ENCODE measurements around the gene PKP1.

The PKP1 gene

DNA sequence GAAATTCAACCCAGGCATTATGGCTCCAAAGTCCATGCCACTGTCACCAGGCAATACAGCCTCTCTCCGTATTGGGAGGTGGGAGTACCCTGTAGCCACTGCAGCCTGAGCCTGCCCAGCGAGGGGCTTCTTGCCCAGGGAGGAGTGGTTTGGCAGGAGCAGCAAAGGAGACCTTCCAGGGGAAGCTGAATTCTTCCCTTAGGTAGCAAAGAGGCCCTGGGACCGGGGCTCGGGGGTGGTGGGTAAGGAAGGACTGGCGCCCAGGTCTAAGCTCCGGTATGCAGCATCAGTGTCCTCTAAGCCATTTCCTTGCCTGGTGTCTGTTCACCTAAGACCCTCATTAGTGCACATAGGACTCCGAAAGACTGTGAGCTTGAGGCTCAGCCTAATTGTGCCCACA is 77.2 kb downstream of the PKP1 start:
- no peak for DNase-seq (ENCODE audit: low read depth)
- H3K4me3 ChIP-seq (ENCODE audit: low read length), result no peak overlapping the region
- TF ChIP-seq, protein P1, sequence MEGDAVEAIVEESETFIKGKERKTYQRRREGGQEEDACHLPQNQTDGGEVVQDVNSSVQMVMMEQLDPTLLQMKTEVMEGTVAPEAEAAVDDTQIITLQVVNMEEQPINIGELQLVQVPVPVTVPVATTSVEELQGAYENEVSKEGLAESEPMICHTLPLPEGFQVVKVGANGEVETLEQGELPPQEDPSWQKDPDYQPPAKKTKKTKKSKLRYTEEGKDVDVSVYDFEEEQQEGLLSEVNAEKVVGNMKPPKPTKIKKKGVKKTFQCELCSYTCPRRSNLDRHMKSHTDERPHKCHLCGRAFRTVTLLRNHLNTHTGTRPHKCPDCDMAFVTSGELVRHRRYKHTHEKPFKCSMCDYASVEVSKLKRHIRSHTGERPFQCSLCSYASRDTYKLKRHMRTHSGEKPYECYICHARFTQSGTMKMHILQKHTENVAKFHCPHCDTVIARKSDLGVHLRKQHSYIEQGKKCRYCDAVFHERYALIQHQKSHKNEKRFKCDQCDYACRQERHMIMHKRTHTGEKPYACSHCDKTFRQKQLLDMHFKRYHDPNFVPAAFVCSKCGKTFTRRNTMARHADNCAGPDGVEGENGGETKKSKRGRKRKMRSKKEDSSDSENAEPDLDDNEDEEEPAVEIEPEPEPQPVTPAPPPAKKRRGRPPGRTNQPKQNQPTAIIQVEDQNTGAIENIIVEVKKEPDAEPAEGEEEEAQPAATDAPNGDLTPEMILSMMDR (IDR thresholded peaks at IDR 0.05; ENCODE audit: insufficient read depth, low read depth, low read length, missing control alignments), result no peak

DNA sequence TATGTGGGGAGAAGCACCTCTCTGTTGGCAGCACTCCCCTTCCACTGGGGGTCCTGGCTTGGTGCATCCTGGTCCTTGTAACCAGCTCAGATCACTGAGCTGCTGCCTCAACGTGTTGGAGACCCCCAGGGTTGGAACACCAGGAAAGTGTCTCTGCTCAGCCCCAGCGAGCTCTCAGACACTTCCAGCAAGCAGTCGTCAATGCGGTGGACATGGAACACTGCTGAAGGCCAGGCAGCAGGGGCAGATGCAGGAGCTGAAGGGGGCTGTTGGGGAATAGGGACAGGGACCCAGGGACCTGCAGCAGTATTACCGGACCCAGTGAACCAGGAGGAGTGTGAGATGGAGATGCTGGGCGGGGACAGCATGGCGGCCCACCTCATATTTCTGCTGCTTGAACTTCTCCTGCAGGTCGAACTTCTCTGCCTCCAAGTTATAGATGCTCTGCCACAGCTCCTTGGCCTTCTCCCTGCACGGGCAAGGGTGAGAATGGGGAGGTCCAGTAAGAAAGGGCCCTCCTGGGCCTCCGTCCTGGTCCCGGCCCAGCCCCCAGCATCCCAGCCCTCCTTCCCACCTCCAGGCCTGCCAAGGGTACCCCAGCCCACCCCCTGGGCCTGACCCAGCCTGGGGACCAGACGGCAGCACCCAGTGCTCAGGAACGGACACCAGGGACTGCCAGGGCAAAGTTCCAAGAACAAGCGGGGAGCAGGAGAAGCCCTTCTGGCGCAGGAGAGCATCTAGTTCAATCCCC is 77.8 kb downstream of the PKP1 start:
- no peak overlapping the region for H3K4me3 ChIP-seq (ENCODE audit: low read length)
- TF ChIP-seq, protein P1 (IDR thresholded peaks at IDR 0.05; ENCODE audit: insufficient read depth, low read depth, low read length, missing control alignments), result no peak
- no peak for DNase-seq (ENCODE audit: low read depth)

DNA sequence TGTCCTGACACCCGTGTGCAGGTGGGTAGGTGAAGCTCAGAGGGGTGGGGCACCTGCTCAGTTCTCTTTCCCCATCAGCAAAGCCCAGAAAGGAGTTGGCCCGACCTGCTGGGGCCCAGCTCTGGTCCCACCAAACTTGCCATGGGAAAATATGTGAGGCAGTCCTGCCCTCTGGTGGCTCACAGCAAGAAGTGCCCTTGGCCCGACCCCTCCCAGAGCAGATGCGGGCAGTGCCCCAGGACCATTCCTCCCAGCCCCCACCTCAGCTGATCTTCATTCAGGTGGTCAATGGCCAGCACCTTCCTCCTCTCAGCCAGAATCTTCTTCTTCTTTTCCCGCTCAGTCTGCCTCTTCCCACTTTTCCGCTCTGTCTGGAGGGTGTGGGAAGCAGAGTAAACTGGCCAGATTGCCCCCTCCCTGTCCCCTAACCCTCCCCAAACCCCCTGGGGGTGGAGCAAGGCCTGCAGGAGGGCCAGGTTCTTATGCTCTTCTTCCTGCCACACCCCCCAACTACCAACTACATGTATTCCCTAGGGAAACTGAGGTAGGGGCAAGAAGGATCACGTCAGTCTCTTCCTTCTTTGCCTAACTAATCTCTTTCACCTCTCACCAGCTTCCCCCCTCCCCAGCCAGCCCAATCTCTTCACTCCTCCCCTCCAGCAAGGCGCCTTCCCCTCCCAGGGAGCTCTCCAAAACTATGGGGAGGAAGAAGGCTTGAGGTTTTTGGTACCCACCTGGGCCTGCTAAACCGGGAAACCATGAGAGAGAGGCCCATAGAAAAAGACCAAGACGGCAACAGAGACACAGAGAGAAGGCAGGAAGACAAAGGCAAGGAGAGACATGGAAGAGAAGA is 78.6 kb downstream of the PKP1 start:
- no peak overlapping the region for H3K4me3 ChIP-seq (ENCODE audit: low read length)
- DNase-seq (ENCODE audit: low read depth), result peak; percentile 59
- TF ChIP-seq, protein P1 (IDR thresholded peaks at IDR 0.05; ENCODE audit: insufficient read depth, low read depth, low read length, missing control alignments), result peak; percentile 84

DNA sequence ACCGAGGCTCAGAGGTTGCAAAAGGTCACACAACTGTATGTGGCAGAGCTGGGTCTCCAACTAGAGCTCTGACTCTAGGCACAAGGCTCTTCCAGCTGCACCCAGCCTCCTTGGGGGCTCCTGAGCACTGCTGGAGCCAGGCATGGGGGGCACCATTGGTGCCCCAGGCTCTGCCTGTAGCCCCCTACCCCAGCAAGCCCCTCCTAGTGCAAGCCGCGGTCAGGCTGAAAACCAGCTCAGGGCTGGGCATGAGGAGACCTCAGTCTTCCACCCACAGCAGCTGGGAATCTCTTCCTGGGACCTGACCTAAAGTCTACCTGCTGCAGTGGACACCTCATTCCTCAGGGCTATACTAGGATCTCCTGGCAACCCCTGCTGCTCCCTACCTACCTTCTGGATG is 79.6 kb downstream of the PKP1 start:
- H3K4me3 ChIP-seq (ENCODE audit: low read length), result no peak overlapping the region
- TF ChIP-seq, protein P1 (IDR thresholded peaks at IDR 0.05; ENCODE audit: insufficient read depth, low read depth, low read length, missing control alignments), result no peak
- no peak for DNase-seq (ENCODE audit: low read depth)

DNA sequence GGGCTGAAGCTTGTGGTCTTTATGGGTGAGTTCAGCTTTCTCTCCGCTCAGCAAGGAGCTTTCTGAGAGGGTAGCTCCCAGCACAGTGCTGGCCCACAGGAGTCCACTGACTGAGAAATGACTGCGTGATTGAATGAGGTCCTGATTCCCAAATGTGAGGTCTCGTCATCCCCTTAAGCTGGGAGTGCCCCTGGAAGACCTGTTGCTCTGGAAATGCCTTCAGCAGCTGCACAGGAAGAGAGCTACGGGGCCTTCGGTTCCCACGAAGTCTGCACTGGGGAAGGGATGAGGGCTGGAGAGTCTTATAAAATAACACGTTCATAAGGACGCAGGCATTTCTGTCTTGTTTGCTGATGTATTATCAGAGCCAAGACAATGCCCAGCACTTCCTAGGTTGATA is 80.2 kb downstream of the PKP1 start:
- TF ChIP-seq, protein P1 (IDR thresholded peaks at IDR 0.05; ENCODE audit: insufficient read depth, low read depth, low read length, missing control alignments), result no peak
- H3K4me3 ChIP-seq (ENCODE audit: low read length), result no peak overlapping the region
- DNase-seq (ENCODE audit: low read depth), result no peak

DNA sequence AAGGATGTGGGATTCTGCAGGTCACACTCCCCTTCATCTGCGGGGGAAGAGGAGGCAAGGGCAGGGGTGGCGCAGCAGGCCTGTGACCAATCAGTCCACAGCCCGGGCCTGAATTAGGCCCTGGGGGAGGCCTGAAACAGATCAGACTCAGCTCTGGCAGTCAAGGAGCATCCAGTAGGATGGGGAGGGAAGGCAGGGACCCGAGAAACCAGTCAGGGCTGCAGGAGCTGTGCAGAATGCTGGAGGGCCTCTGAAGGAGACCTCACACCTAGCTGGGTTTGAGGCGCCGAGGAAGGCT is 81.5 kb downstream of the PKP1 start:
- no peak for DNase-seq (ENCODE audit: low read depth)
- TF ChIP-seq, protein P1 (IDR thresholded peaks at IDR 0.05; ENCODE audit: insufficient read depth, low read depth, low read length, missing control alignments), result no peak
- no peak overlapping the region for H3K4me3 ChIP-seq (ENCODE audit: low read length)

All from epithelial cell of esophagus (primary cell).